H1 (cell line): ENCODE data around the gene SLC35B2. TPM values are rescaled to one million over a fixed set of nuclear protein-coding genes. Genes with fewer than 3 reads are reported as not detected.

Experiments
- CHD7 ChIP-seq: fragments of 300-600 bp; sonication (generic); IDR thresholded peaks from 2 replicates; pipeline ENCODE4 v1.7.1; 2012; ENCODE audit warnings: low read length, moderate library complexity, mild to moderate bottlenecking, inconsistent platforms; ENCODE audit not compliant: insufficient replicate concordance
- RNF2 ChIP-seq: fragments of 200-900, 300-1000 bp; sonication (generic); IDR thresholded peaks from 2 replicates; pipeline ENCODE4 v1.7.1; 2016; ENCODE audit warnings: borderline replicate concordance, low read depth, mild to moderate bottlenecking, antibody characterized with exemption, low read length; ENCODE audit not compliant: poor library complexity, severe bottlenecking; ENCODE audit errors: missing control alignments
- polyA plus RNA-seq, 7 experiments: library from polyadenylated mRNA; depleted of rRNA in 3 of 7; stranded (reverse) in 5 of 7; unstranded in 2 of 7; fragments of >200 nt in 5 of 7; fragments of 200-250 nt in 2 of 7; gene quantifications; 1 replicate in 5 of 7; 2 replicates in 1 of 7; 4 replicates in 1 of 7; pipeline versions ENCODE4 v1.2.1 to v1.2.3, GENCODE V29; 2011 to 2013; ENCODE audit warnings: missing spikeins in 2 of 7, mixed read lengths in 2 of 7
- total RNA-seq: library from RNA; stranded (reverse); fragmentation: NEBNext Ultra II Directional; extraction: Animal tissue kit (Norgen Biotek cat#: 25700); gene quantifications from 2 replicates; pipeline ENCODE4 v1.2.1, GENCODE V29; 2021

SLC35B2 gene
- total and polyA plus RNA-seq, 2 of the 8 experiments (the other 6 are each of a cell fraction or from before 2014, with no cell fraction given): 29.5 to 65.0 TPM

- TF ChIP-seq CHD7 (no peak), RNF2 (no peak)
These were observed 49.4 kb downstream of the SLC35B2 start (continued) for GRCh38 chr6:44207966-44208365.
